ENCODE data around the gene ZDHHC24.

- TF ChIP-seq POLR2A (IDR thresholded peaks at IDR 0.05) (no peak), CTCF (IDR thresholded peaks at IDR 0.05 in 4 of 5, conservative IDR thresholded peaks at IDR 0.05 in 1 of 5) (peak; percentile 77 to 85 (median 83))
Measured at GRCh38 chr11:66579017-66579606, 33.3 kb upstream of the ZDHHC24 start.
